GM13977 (cell line): ENCODE measurements around the gene THAP8.
A peak's percentile ranks its signal among the peaks of the same experiment; 100 is the strongest.

Experiments used
- DNase-seq: peaks from one replicate; pipeline ENCODE4 v3.0.0; 2012; ENCODE audit warnings: low spot score
- in situ Hi-C: fragments of 300-500 bp; cut with MboI; formaldehyde crosslinking; loops from one replicate; pipeline ENCODE4 v1.12.0; 2022; ENCODE audit warnings: low sequenced_read_pairs, low pct_unique_long_range_greater_than_20kb, mixed read lengths, inconsistent platforms; ENCODE audit not compliant: unreplicated experiment
- TF ChIP-seq, protein P1 (sequence below): IDR thresholded peaks from 2 replicates; pipeline ENCODE4 v1.5.1; 2012; ENCODE audit warnings: mild to moderate bottlenecking, control low read depth; ENCODE audit not compliant: insufficient read depth; ENCODE audit errors: extremely low read depth, missing control alignments

Gene THAP8

DNA sequence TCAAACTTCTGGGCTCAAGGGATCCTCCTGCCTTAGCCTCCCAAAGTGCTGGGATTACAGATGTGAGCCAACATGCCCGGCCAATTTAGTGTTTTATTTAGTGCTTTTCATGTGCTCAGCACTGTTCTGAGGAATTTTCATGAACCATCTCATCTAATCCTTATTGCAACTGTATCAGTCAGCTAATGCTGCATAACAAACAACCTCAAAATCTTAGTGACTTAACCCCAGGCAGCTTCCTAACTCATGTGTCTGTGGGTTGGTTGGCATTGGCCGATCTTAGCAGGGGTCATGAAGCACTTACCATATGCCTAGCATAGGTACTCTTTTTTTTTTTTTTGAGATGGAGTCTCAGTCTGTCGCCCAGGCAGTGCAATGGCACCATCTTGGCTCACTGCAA, 65.3 kb downstream of the THAP8 start:
- DNase-seq: no peak
- in situ Hi-C loops: no loop called here
- TF ChIP-seq, protein P1, sequence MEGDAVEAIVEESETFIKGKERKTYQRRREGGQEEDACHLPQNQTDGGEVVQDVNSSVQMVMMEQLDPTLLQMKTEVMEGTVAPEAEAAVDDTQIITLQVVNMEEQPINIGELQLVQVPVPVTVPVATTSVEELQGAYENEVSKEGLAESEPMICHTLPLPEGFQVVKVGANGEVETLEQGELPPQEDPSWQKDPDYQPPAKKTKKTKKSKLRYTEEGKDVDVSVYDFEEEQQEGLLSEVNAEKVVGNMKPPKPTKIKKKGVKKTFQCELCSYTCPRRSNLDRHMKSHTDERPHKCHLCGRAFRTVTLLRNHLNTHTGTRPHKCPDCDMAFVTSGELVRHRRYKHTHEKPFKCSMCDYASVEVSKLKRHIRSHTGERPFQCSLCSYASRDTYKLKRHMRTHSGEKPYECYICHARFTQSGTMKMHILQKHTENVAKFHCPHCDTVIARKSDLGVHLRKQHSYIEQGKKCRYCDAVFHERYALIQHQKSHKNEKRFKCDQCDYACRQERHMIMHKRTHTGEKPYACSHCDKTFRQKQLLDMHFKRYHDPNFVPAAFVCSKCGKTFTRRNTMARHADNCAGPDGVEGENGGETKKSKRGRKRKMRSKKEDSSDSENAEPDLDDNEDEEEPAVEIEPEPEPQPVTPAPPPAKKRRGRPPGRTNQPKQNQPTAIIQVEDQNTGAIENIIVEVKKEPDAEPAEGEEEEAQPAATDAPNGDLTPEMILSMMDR: no peak

DNA sequence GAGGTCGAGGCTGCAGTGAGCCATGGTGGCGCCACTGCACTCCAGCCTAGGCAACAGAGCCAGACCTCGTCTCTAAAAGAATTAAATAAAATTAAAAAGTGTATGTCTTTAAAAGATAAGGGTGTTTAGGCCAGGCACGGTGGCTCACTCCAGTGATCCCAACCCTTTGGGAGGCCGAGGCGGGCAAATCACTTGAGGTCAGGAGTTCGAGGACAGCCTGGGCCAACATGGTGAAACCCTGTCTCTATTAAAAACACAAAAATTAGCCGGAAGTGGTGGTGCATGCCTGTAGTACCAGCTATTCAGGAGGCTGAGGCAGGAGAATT, 66.6 kb downstream of the THAP8 start:
- no peak for DNase-seq
- in situ Hi-C loops: no loop called here
- TF ChIP-seq, protein P1: peak; percentile 21

DNA sequence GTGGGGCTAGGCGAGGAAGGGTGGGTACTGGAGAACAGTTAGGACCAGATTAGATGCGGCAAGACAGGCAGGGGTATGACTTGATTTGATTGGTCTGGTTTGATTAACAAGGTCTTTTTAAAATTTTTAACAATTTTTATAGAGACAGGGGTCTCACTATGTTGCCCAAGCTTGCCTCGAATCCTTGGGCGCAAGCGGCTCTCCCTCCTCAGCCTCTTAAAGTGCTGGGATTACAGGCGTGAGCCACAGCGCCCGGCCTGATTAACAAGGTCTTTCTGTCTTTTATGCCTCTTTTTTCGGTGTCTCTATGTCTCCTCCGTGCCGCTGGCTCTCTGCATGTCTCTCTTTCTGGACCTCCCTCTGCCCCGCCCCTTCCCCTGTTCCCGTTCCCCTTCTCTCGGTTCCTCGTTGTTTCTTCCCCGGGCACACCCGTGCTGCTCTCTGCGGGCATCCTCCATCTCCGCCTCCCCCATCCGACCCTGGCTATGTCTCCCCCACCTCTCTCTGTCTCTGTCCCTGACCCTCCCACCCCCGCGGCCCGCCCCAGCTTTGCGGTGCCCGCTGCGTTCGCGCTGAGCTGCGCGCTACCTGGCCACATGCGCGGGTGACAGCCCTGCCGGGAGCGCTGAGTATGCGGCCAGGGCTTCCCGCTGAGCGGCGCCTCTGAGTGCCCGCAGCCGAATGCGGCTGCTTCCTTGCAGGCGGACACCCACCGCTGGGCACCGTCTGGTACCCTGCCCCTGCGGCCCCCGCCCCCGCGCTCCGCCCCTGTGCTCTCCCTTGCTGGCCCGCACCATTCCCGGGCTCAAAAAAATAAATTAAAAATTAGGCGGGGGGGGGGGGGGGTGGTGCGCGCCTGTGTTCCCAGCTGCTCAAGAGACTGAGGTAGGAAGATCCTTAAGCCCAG, 67.2 kb downstream of the THAP8 start:
- in situ Hi-C loops: no loop called here
- peak; percentile 57 for DNase-seq
- TF ChIP-seq, protein P1: no peak

DNA sequence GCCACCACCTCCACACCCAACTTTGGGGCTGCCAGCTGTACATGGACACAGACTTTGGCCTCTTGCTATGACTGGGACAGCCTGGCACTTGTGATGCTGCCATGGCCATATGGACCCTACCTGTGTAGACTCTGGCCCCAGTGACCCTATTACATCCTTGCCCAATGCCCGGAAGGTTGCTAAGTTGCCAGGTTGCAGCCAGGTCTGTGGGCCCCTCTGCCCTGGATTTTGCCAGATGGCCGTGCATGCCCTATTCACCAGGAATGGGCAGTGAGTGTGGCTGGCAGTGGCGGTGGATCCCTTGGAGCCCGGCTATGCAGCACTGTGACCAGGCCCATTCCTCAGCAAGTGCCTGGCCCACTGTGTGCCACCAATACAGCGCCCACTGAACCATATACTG, 68.0 kb downstream of the THAP8 start:
- in situ Hi-C loops: no loop called here
- no peak for DNase-seq
- TF ChIP-seq, protein P1: no peak
